ELR (cell line): Measurements from ENCODE around the gene MPPED1.

ENCODE experiments used
- DNase-seq: peaks from one replicate; pipeline ENCODE4 v3.0.0-alpha.2; 2015; ENCODE audit warnings: low read depth

Gene MPPED1

GRCh38 chr22:43411869-43412807, at the start of gene MPPED1:
Gene MPPED1 (plus strand): TSS chr22:43412014. CDS start chr22:43424986, 12,972 bp downstream.
- no peak for DNase-seq

- no peak for DNase-seq
Measured at GRCh38 chr22:43363315-43364168, 48.3 kb upstream of the MPPED1 start.

- no peak for DNase-seq
Measured at GRCh38 chr22:43364169-43364435, 47.7 kb upstream of the MPPED1 start.

- DNase-seq, result no peak
Measured at GRCh38 chr22:43365715-43366440, 45.9 kb upstream of the MPPED1 start.

- no peak for DNase-seq
Measured at GRCh38 chr22:43370036-43370435, 41.8 kb upstream of the MPPED1 start.

GRCh38 chr22:43375951-43376455, 35.8 kb upstream of the MPPED1 start:
- peak; percentile 55 for DNase-seq

- no peak for DNase-seq
Measured at GRCh38 chr22:43376765-43377547, 34.9 kb upstream of the MPPED1 start.

- no peak for DNase-seq
Measured at GRCh38 chr22:43377548-43377895, 34.3 kb upstream of the MPPED1 start.

- DNase-seq, result no peak
Measured at GRCh38 chr22:43377896-43378704, 33.7 kb upstream of the MPPED1 start.

GRCh38 chr22:43381693-43382092, 30.1 kb upstream of the MPPED1 start:
- DNase-seq, result no peak

GRCh38 chr22:43384863-43385262, 27.0 kb upstream of the MPPED1 start:
- DNase-seq, result no peak

GRCh38 chr22:43385770-43386641, 25.8 kb upstream of the MPPED1 start:
- peak; percentile 72 for DNase-seq

- no peak for DNase-seq
Measured at GRCh38 chr22:43387815-43388214, 24.0 kb upstream of the MPPED1 start.

- peak; percentile 64 for DNase-seq
Measured at GRCh38 chr22:43388420-43388851, 23.4 kb upstream of the MPPED1 start.

GRCh38 chr22:43389227-43389836, 22.5 kb upstream of the MPPED1 start:
- DNase-seq, result no peak

GRCh38 chr22:43390166-43390565, 21.6 kb upstream of the MPPED1 start:
- DNase-seq, result no peak

GRCh38 chr22:43390872-43391271, 20.9 kb upstream of the MPPED1 start:
- DNase-seq, result no peak

GRCh38 chr22:43391306-43391705, 20.5 kb upstream of the MPPED1 start:
- DNase-seq, result no peak

GRCh38 chr22:43392385-43392989, 19.3 kb upstream of the MPPED1 start:
- no peak for DNase-seq
